Adipose tissue (tissue), 3 donors: Measurements from ENCODE around the gene SH3BP2. TPM values are rescaled to one million over a fixed set of nuclear protein-coding genes. Genes with fewer than 3 reads are reported as not detected.

Experiments
- H3K27ac ChIP-seq: one replicate; pipeline ENCODE4 v1.5.1; 2013; ENCODE audit warnings: low read depth, low read length
- WGBS, 3 donors: extraction: QIAGEN DNeasy Blood & Tissue Kit; methylation state at CpG; one replicate each; pipeline ENCODE4 v1.1.7; 2013; 5-methylcytosine and 5-hydroxymethylcytosine counted together
- polyA plus RNA-seq, 3 donors: library from polyadenylated mRNA; stranded (reverse); fragments of 200-250 nt; gene quantifications; one replicate each; pipeline ENCODE4 v1.2.3, GENCODE V29; 2013
- donor health status: healthy with polysubstance abuse.
- donor health status: Bipolar disorder and iron deficiency.
- donor health status: healthy.

The SH3BP2 gene, protein sequence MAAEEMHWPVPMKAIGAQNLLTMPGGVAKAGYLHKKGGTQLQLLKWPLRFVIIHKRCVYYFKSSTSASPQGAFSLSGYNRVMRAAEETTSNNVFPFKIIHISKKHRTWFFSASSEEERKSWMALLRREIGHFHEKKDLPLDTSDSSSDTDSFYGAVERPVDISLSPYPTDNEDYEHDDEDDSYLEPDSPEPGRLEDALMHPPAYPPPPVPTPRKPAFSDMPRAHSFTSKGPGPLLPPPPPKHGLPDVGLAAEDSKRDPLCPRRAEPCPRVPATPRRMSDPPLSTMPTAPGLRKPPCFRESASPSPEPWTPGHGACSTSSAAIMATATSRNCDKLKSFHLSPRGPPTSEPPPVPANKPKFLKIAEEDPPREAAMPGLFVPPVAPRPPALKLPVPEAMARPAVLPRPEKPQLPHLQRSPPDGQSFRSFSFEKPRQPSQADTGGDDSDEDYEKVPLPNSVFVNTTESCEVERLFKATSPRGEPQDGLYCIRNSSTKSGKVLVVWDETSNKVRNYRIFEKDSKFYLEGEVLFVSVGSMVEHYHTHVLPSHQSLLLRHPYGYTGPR
- polyA plus RNA-seq, result 10 to 100 TPM; 12.0 to 37.1 (median 24.5) TPM

DNA sequence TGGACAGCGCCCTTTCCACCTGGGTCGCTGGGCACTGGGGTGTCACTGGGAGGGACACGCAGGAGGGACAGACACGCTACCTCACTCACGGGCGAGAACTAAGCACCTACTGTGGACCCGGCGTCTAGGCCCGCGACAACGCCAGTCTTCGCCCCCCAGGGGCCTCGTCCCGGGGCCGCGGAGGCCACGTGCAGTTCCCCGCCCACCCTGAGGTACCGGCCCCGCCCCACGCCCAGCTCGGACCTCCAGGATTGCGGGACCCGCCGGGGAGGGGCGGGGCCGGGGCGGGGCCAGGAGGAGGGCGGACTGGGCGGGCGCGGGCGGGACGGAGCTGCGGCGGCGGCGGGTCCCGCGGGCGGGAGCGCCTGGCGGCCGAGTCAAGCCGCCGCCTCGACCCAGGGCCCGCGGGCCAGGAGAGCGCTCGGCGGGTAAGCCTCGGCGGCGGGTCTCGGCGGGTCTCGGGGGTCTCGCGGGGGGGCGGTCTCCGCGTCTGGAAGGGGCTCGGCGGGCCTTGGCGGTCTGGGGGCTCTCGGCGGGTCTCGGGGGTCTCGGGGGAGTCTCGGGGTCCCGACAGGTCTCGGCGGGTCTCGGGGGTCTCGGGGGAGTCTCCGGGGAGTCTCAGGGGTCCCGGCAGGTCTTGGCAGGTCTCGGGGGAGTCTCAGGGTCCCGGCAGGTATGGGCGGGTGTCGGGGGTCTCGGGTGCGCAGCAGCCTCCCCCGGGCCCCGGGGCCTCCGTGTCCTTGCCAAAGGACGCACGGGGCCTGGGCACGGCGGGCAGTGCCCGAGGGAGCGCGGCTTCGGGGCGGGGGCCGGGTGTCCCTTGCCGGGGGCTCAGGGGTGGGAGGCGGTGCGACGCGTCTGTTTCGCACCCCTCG lies at the start of gene SH3BP2:
Gene SH3BP2 (plus strand): TSS at position 375 of the 875 bp plus-strand sequence. CDS start 27,533 bp downstream, outside the sequence.
- 6 to 13% (median 8%) methylated on average over 64 to 104 of the region's 104 CpGs for WGBS, 3 donors
- H3K27ac ChIP-seq, result peak within 1 kb of the TSS; percentile 2

GRCh38 chr4:2743518-2744445 lies 49.1 kb upstream of the SH3BP2 start:
- H3K27ac ChIP-seq, result no peak overlapping the region
- WGBS, 3 donors, result 88 to 93% (median 88%) methylated on average over 21 of the region's 21 CpGs

GRCh38 chr4:2744576-2745270 lies 48.2 kb upstream of the SH3BP2 start:
- 93 to 94% (median 93%) methylated on average over 28 of the region's 28 CpGs for WGBS, 3 donors
- no peak overlapping the region for H3K27ac ChIP-seq

GRCh38 chr4:2745516-2745915 lies 47.4 kb upstream of the SH3BP2 start:
- H3K27ac ChIP-seq, result no peak overlapping the region

DNA sequence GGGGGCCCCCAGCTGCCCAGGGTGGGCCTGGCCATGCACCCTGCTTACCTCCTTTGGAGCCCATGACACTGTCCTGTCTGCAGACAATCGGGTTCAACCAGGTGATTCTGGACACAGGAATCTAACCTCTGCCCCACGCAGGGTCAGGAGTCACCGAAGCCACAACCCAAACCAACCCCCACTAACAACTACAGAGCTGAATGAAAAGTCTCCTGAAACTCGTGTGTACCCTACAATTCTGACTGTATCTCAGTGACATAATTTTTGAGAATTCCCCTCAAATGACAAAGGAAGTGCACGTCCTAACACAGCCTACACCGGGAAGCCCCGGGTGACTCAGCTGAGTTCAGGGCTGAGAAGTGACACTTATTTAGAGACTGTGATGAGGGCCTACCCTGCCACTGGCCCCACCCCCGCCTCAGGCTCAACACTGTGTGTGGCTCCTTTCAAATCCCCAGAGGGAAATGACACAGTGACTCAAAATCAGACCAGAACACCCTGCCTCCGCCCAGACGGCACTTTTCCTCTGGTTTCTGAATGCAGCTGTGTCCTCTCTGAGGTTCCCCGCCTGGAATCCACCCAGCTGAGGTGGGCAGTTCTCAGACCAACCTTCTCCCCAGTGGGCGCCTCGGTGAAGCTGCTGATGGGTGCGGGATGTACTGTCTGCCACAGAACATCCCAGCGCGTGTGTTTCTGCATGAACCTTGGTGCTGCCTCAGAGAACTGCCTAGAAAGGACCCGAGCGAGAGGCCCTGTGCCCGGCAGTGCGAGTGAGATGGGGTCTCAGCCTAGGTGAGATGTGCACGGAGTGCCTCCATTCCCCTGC lies 46.7 kb upstream of the SH3BP2 start:
- 67 to 82% (median 72%) methylated on average over 21 of the region's 21 CpGs for WGBS, 3 donors
- no peak overlapping the region for H3K27ac ChIP-seq

More at GRCh38 chr4:2745516-2745915, 47.4 kb upstream of the SH3BP2 start:
- 85 to 97% (median 94%) methylated on average over 5 of the region's 5 CpGs for WGBS, 3 donors

GRCh38 chr4:2746891-2747695 lies 45.8 kb upstream of the SH3BP2 start:
- WGBS, 3 donors, result 80 to 91% (median 85%) methylated on average over 15 to 16 of the region's 16 CpGs
- H3K27ac ChIP-seq, result no peak overlapping the region

GRCh38 chr4:2750719-2751605 lies 41.9 kb upstream of the SH3BP2 start:
- no peak overlapping the region for H3K27ac ChIP-seq
- 86 to 88% (median 87%) methylated on average over 19 of the region's 19 CpGs for WGBS, 3 donors

GRCh38 chr4:2753436-2753835 lies 39.4 kb upstream of the SH3BP2 start:
- no peak overlapping the region for H3K27ac ChIP-seq
- WGBS, 3 donors, result 70 to 88% (median 86%) methylated on average over 4 of the region's 4 CpGs

- no peak overlapping the region for H3K27ac ChIP-seq
- WGBS, 3 donors, result 37 to 59% (median 56%) methylated on average over 22 to 23 of the region's 23 CpGs
These were observed 37.8 kb upstream of the SH3BP2 start for GRCh38 chr4:2754848-2755819.

- 0 to 1% (median 1%) methylated on average over 70 to 88 of the region's 96 CpGs for WGBS, 3 donors
These were observed 36.8 kb upstream of the SH3BP2 start, which contains the start of gene TNIP2 for GRCh38 chr4:2755821-2756690. TNIP2 (minus strand) TSS chr4:2756336; CDS start chr4:2756289, 47 bp downstream.

GRCh38 chr4:2756691-2757350 lies 36.1 kb upstream of the SH3BP2 start:
- 68 to 79% (median 70%) methylated on average over 25 of the region's 25 CpGs for WGBS, 3 donors
- H3K27ac ChIP-seq, result no peak overlapping the region

More at GRCh38 chr4:2755821-2756690, 36.8 kb upstream of the SH3BP2 start, which contains the start of gene TNIP2:
- peak within 1 kb of the TSS; percentile 17 for H3K27ac ChIP-seq

- H3K27ac ChIP-seq, result no peak overlapping the region
- 75 to 97% (median 97%) methylated on average over 3 of the region's 3 CpGs for WGBS, 3 donors
These were observed 35.5 kb upstream of the SH3BP2 start for GRCh38 chr4:2757426-2757825.
